BE2C (cell line): ENCODE measurements around the gene ELFN1.

Experiments used
- DNase-seq: peaks from one replicate; pipeline ENCODE4 v3.0.0-alpha.2; 2020
- H3K27me3 ChIP-seq: fragments of 250-450 bp; sonication (Bioruptor Pico); 2 replicates; pipeline ENCODE4 v1.5.1; 2020; ENCODE audit warnings: mild to moderate bottlenecking
- H3K36me3 ChIP-seq: fragments of 250-450 bp; sonication (Bioruptor Pico); 2 replicates; pipeline ENCODE4 v1.5.1; 2020; ENCODE audit warnings: mild to moderate bottlenecking
- H3K4me1 ChIP-seq: fragments of 250-450 bp; sonication (Bioruptor Pico); 2 replicates; pipeline ENCODE4 v1.5.1; 2020
- H3K4me3 ChIP-seq: 2 replicates; pipeline ENCODE4 v1.5.1; 2011; ENCODE audit warnings: low read depth, low read length
- H3K9me3 ChIP-seq: fragments of 250-450 bp; sonication (Bioruptor Pico); 2 replicates; pipeline ENCODE4 v1.5.1; 2020
- TF ChIP-seq, protein P1 (sequence below): IDR thresholded peaks from 2 replicates; pipeline ENCODE4 v1.5.1; 2012; ENCODE audit warnings: mild to moderate bottlenecking, low read depth, low read length

The ELFN1 gene

DNA sequence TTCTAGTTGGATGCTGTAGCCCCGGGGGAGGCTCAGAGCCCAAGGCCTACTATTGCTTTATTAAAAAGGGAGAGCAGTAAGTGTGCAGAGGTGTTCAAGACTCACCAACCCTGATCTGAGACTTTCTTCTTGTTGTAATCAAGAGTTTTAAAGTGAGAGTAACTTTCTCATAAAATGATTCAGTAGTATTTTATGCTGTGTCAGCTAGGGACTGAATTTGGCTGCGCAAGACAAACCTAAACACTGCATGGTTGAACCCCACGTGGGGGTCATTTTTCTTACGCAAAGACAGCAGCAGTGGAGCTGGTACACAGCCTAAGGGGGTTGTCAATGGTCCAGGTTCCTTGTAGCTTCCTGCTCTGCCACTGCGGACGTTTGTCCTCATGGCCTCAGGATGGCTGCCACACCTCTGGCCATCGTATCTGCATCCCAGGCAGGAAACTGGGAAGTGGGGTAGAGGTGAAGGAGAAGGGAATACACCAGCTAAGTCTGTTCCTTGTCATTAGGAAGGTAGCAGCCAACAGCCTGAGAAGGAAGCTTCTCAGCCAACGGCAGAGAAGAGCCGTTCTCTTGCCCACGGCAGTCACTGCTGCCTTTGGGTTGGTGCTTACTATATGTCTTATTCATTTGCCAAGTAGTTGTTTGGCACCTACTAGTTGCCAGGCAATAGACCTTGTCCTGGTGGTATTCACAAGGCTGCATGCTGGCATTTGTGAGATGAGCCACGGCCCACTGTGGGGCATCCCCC lies 44.7 kb downstream of the ELFN1 start:
- Histone ChIP-seq H3K4me3 (no peak overlapping the region), H3K27me3 (no peaks in the 10 kb centered on the region), H3K9me3 (no peaks in the 10 kb centered on the region), H3K36me3 (no peaks in the 10 kb centered on the region), H3K4me1 (peaks cover 41% of the 10 kb centered on the region)
- TF ChIP-seq, protein P1, sequence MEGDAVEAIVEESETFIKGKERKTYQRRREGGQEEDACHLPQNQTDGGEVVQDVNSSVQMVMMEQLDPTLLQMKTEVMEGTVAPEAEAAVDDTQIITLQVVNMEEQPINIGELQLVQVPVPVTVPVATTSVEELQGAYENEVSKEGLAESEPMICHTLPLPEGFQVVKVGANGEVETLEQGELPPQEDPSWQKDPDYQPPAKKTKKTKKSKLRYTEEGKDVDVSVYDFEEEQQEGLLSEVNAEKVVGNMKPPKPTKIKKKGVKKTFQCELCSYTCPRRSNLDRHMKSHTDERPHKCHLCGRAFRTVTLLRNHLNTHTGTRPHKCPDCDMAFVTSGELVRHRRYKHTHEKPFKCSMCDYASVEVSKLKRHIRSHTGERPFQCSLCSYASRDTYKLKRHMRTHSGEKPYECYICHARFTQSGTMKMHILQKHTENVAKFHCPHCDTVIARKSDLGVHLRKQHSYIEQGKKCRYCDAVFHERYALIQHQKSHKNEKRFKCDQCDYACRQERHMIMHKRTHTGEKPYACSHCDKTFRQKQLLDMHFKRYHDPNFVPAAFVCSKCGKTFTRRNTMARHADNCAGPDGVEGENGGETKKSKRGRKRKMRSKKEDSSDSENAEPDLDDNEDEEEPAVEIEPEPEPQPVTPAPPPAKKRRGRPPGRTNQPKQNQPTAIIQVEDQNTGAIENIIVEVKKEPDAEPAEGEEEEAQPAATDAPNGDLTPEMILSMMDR, result no peak
- no peak for DNase-seq

- no peak overlapping the region for H3K4me3 ChIP-seq
- DNase-seq, result no peak
- no peaks in the 10 kb centered on the region for H3K36me3 ChIP-seq
- no peaks in the 10 kb centered on the region for H3K9me3 ChIP-seq
- TF ChIP-seq, protein P1, result no peak
- peaks cover 41% of the 10 kb centered on the region for H3K4me1 ChIP-seq
- H3K27me3 ChIP-seq, result no peaks in the 10 kb centered on the region
Measured at GRCh38 chr7:1715331-1715625, 45.2 kb downstream of the ELFN1 start.

DNA sequence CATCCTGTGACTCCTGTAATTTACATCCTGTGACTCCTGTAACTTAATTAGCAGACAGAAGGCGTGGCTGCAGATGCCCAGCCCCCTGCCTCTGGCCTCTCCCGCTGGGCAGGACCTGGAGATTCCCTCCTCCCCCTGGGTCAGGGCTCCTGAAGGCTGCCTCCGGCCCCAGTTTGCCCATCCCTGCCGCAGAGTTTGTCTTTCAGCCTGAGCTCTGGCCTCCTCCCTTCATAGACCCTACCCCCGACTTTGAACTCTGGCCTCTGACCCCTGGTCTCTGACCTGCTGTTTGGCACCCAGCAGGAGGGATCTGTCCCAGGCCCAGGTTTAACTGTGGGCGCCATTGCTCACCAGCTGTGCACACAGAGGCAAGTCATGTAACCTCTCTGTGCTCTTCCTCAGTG lies 45.6 kb downstream of the ELFN1 start:
- Histone ChIP-seq H3K27me3 (no peaks in the 10 kb centered on the region), H3K36me3 (no peaks in the 10 kb centered on the region), H3K9me3 (no peaks in the 10 kb centered on the region), H3K4me3 (no peak overlapping the region), H3K4me1 (peaks cover 41% of the 10 kb centered on the region)
- TF ChIP-seq, protein P1, result no peak
- DNase-seq, result no peak

DNA sequence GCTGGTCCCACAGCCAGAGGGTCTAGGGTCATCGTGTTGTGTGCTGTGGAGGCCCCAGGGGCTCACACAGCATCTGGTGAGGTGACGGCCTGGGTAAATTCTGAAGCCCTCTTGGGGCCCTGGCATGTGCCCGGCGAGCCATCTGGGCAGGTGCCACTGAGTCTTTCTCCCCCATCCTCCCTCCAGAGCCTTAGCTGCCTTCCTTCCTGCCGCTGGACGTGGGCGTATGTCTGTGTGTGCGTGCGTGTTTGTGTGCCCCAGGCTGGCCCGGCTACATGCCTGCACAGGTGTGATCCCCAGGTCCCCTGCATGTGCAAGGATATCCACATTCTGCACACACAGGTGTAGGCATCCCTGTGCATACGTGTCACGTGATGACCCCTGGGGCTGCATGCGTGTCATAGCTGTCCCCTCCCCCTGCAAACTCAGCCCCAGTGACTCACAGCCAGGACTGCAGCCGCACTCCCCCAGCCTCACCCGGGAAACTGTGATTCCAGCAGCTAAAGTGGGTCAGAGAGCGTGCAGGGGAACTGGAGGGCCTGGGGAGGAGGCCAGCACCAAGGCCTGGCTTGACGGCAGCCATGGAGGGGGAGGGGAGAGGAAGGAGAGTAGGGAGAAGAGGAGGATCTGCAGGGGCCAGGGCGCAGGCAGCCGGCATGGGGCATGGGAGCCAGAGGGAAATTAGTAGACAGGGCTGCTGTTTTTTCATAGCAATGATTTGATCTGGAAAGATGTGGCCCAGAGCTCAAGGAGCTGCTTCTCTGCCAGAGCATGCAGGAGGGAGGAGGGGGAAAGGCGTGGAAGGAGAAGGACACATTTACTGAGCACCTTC lies 46.4 kb downstream of the ELFN1 start:
- TF ChIP-seq, protein P1, result no peak
- peak overlapping the region; percentile 39 for H3K4me3 ChIP-seq
- no peaks in the 10 kb centered on the region for H3K9me3 ChIP-seq
- no peaks in the 10 kb centered on the region for H3K36me3 ChIP-seq
- H3K27me3 ChIP-seq, result no peaks in the 10 kb centered on the region
- peak; percentile 88 for DNase-seq
- H3K4me1 ChIP-seq, result peaks cover 41% of the 10 kb centered on the region

GRCh38 chr7:1717095-1717483 lies 47.0 kb downstream of the ELFN1 start:
- TF ChIP-seq, protein P1, result no peak
- no peaks in the 10 kb centered on the region for H3K9me3 ChIP-seq
- H3K4me1 ChIP-seq, result peaks cover 41% of the 10 kb centered on the region
- no peaks in the 10 kb centered on the region for H3K36me3 ChIP-seq
- no peak for DNase-seq
- peak overlapping the region; percentile 39 for H3K4me3 ChIP-seq
- H3K27me3 ChIP-seq, result no peaks in the 10 kb centered on the region
